Epithelial cell of esophagus (primary cell): ENCODE measurements around the gene GFER.

Source experiments
- DNase-seq: peaks from one replicate; pipeline ENCODE4 v3.0.0; 2010; ENCODE audit warnings: low read depth
- H3K4me3 ChIP-seq: 2 replicates; pipeline ENCODE4 v1.5.1; 2011; ENCODE audit warnings: mild to moderate bottlenecking, low read length, control low read depth
- TF ChIP-seq, protein P1 (sequence below): IDR thresholded peaks from 2 replicates; pipeline ENCODE4 v1.5.1; 2011; ENCODE audit warnings: low read depth, mild to moderate bottlenecking, low read length, control low read depth, inconsistent platforms; ENCODE audit not compliant: insufficient read depth; ENCODE audit errors: missing control alignments

The GFER gene

DNA sequence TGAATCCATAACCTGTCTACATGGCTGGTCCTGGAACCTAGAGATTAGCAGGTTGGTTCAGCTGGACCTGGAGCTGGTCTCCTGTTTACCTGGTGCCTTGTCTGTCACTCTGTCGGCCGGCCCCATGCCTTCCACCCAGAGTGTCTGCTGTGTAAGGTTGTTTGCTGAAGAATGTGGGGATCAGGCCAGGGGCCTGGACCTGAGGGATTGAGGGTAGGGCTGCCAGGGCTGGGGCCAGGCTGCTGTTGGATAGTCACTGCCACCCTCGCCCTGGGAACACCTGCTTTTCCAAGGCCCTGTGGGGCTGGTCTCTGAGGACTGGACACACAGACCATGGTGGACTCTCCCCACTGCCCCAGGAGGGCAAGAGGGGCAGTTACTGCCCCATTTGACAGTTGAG lies 44.2 kb downstream of the GFER start:
- no peak for DNase-seq
- no peak overlapping the region for H3K4me3 ChIP-seq
- TF ChIP-seq, protein P1, sequence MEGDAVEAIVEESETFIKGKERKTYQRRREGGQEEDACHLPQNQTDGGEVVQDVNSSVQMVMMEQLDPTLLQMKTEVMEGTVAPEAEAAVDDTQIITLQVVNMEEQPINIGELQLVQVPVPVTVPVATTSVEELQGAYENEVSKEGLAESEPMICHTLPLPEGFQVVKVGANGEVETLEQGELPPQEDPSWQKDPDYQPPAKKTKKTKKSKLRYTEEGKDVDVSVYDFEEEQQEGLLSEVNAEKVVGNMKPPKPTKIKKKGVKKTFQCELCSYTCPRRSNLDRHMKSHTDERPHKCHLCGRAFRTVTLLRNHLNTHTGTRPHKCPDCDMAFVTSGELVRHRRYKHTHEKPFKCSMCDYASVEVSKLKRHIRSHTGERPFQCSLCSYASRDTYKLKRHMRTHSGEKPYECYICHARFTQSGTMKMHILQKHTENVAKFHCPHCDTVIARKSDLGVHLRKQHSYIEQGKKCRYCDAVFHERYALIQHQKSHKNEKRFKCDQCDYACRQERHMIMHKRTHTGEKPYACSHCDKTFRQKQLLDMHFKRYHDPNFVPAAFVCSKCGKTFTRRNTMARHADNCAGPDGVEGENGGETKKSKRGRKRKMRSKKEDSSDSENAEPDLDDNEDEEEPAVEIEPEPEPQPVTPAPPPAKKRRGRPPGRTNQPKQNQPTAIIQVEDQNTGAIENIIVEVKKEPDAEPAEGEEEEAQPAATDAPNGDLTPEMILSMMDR = no peak

GRCh38 chr16:2028620-2029220 lies 44.7 kb downstream of the GFER start:
- no peak for DNase-seq
- TF ChIP-seq, protein P1 = no peak
- H3K4me3 ChIP-seq = no peak overlapping the region

GRCh38 chr16:2029350-2029749 lies 45.4 kb downstream of the GFER start:
- TF ChIP-seq, protein P1 = no peak
- H3K4me3 ChIP-seq = no peak overlapping the region
- no peak for DNase-seq

DNA sequence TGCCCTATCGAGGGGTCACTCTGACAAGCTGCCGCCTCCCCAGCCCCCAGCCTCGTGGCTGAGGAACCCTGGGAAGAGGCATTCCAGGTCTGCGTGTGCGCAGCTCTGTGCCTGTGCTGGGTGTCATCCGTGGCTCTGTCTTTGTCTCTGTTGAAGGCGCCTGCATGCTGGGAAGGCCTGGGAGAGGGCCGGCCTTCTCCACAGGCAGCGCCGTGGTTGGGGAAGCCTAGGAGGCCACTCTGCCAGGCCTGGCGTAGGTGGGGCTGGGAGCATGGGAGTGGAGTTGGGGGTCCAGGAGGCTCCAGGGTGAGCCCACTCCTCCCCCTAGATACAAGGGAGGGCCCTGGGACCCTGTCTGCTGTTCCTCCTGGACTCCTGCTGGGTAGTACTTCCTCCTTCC lies 46.0 kb downstream of the GFER start:
- TF ChIP-seq, protein P1 = no peak
- no peak for DNase-seq

DNA sequence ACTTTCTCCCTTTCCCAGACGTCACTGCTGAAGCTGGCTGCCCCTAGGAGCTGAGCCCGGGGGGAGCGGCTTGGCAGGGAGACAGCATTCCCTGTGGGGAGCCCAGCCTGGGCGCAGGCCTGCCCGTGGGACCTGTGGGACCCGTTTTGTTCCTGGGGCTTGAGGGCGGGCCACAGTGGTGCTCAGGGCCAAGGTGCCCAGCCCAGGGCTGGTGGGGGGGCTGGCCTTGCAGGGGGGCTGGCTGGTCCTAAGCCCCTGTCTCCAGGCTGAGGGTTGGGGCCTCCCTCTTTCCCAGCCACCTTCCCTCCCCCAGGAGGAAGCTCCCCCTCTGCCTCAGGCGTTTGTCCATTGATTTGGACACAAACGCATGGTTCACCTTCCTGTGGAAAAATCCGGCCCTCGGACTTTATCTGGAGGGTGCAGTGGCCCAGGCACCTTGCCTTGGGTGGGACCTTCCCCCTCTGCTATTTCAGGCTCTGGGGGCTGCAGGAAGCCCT lies 47.1 kb downstream of the GFER start:
- H3K4me3 ChIP-seq = no peak overlapping the region
- TF ChIP-seq, protein P1 = no peak
- DNase-seq = no peak

More for the DNA sequence above, 46.0 kb downstream of the GFER start:
- no peak overlapping the region for H3K4me3 ChIP-seq

DNA sequence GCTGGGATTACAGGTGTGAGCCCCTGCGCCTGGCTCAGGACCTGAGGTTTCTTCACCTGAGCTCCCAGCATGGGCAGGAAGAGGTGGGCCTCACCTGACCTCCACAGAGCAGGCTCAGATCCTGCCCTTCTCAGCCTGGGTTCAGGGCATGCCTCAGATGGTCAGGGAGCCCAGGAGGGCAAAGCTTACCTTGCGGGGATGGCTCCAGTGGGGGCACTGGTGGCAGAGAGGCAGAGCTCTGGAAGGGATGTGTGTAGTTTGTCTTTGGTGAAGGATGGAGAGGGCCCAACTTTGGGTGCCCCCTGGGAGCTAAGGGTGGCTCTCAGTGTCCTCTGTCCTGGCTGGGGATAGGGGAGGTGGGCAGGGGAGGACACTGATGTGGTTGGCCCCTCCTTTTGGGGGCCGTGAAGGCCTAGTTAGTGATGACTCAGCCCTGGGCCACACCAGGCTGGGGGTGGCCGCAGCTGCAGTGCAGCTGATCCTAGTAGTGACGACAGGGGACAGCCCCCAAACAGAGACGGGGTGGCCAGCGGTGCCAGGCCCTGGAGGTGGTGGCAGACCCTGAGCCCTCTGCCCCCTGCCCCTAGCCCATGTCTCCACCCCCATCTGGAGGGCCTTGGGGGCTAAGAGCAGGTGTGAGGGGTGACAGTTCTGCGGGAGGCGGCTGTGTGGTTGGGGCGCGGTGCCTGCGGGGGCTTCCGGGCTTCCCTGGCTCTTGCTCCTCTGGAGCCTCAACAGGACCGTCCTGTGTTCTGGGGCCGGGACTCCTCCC lies 48.5 kb downstream of the GFER start:
- H3K4me3 ChIP-seq = no peak overlapping the region
- TF ChIP-seq, protein P1 = no peak
- DNase-seq = no peak
